Measurements from ENCODE around the gene TMPRSS2. TPM values are rescaled to one million over a fixed set of nuclear protein-coding genes. Genes with fewer than 3 reads are reported as not detected.

The TMPRSS2 gene
- not detected for polyA plus RNA-seq (2013)

GRCh38 chr21:41507521-41508414, at the start of gene TMPRSS2:
Gene TMPRSS2 (minus strand): TSS chr21:41508158. CDS start chr21:41498133, 10,025 bp downstream.
- Histone ChIP-seq H3K36me3 (ENCODE audit: control insufficient read depth in 4 of 4, insufficient read depth in 4 of 4, low read length in 3 of 4) (no peaks in the 10 kb centered on the region), H3K4me1 (ENCODE audit: control extremely low read depth in 1 of 4, control insufficient read depth in 4 of 4, insufficient read depth in 4 of 4, low read length in 3 of 4) (peaks cover 0 to 21% (median 10%) of the 10 kb centered on the region in 4 experiments), H3K27ac (ENCODE audit: insufficient read depth in 1 of 2, low read depth in 1 of 2, low read length in 2 of 2, poor library complexity in 1 of 2, severe bottlenecking in 2 of 2) (no peak within 1 kb of the TSS), H3K4me3 (ENCODE audit: control insufficient read depth in 1 of 7, extremely low read depth in 1 of 7, insufficient read depth in 4 of 7, low read depth in 2 of 7, low read length in 6 of 7) (peak within 1 kb of the TSS in 3 of 7 experiments; percentile 19 to 48 (median 45)), H3K27me3 (replicated peaks in 2 of 5; ENCODE audit: control insufficient read depth in 4 of 5, insufficient read depth in 5 of 5, low read length in 4 of 5) (peaks cover 11 to 92% (median 39%) of the 10 kb centered on the region in 5 experiments), H3K9me3 (ENCODE audit: control extremely low read depth in 1 of 5, control insufficient read depth in 4 of 5, insufficient read depth in 2 of 5, low read depth in 1 of 5, low read length in 4 of 5) (no peaks in the 10 kb centered on the region)
- POLR2A ChIA-PET = no interaction called here
- CTCF ChIA-PET = no interaction called here
- no peak for DNase-seq
- 2% methylated on average over 70 of the region's 85 CpGs for WGBS (ENCODE audit: insufficient coverage)

- POLR2A ChIA-PET = no interaction called here
- Histone ChIP-seq H3K4me3 (ENCODE audit: control insufficient read depth in 1 of 7, extremely low read depth in 1 of 7, insufficient read depth in 4 of 7, low read depth in 2 of 7, low read length in 6 of 7) (no peak overlapping the region), H3K36me3 (ENCODE audit: control insufficient read depth in 4 of 4, insufficient read depth in 4 of 4, low read length in 3 of 4) (no peaks in the 10 kb centered on the region), H3K27me3 (replicated peaks in 2 of 5; ENCODE audit: control insufficient read depth in 4 of 5, insufficient read depth in 5 of 5, low read length in 4 of 5) (peaks cover 0 to 3% (median 2%) of the 10 kb centered on the region in 5 experiments), H3K4me1 (ENCODE audit: control extremely low read depth in 1 of 4, control insufficient read depth in 4 of 4, insufficient read depth in 4 of 4, low read length in 3 of 4) (no peaks in the 10 kb centered on the region), H3K27ac (ENCODE audit: insufficient read depth in 1 of 2, low read depth in 1 of 2, low read length in 2 of 2, poor library complexity in 1 of 2, severe bottlenecking in 2 of 2) (no peak overlapping the region), H3K9me3 (ENCODE audit: control extremely low read depth in 1 of 5, control insufficient read depth in 4 of 5, insufficient read depth in 2 of 5, low read depth in 1 of 5, low read length in 4 of 5) (no peaks in the 10 kb centered on the region)
- CTCF ChIA-PET = no interaction called here
- no peak for DNase-seq
- WGBS (ENCODE audit: insufficient coverage) = no CpG with 5 or more reads among the region's 1 CpG
These were observed 47.1 kb upstream of the TMPRSS2 start for GRCh38 chr21:41555057-41555456.

GRCh38 chr21:41552254-41552653, 44.3 kb upstream of the TMPRSS2 start:
- 98% methylated on average over 5 of the region's 6 CpGs for WGBS (ENCODE audit: insufficient coverage)
- peaks cover 0 to 7% (median 2%) of the 10 kb centered on the region in 5 experiments for H3K27me3 ChIP-seq (replicated peaks in 2 of 5; ENCODE audit: control insufficient read depth in 4 of 5, insufficient read depth in 5 of 5, low read length in 4 of 5)
- H3K4me1 ChIP-seq (ENCODE audit: control extremely low read depth in 1 of 4, control insufficient read depth in 4 of 4, insufficient read depth in 4 of 4, low read length in 3 of 4) = no peaks in the 10 kb centered on the region
- no peak overlapping the region for H3K27ac ChIP-seq (ENCODE audit: insufficient read depth in 1 of 2, low read depth in 1 of 2, low read length in 2 of 2, poor library complexity in 1 of 2, severe bottlenecking in 2 of 2)
- no peaks in the 10 kb centered on the region for H3K36me3 ChIP-seq (ENCODE audit: control insufficient read depth in 4 of 4, insufficient read depth in 4 of 4, low read length in 3 of 4)
- ChIA-PET POLR2A (no interaction called here), CTCF (no interaction called here)
- H3K4me3 ChIP-seq (ENCODE audit: control insufficient read depth in 1 of 7, extremely low read depth in 1 of 7, insufficient read depth in 4 of 7, low read depth in 2 of 7, low read length in 6 of 7) = no peak overlapping the region
- no peaks in the 10 kb centered on the region for H3K9me3 ChIP-seq (ENCODE audit: control extremely low read depth in 1 of 5, control insufficient read depth in 4 of 5, insufficient read depth in 2 of 5, low read depth in 1 of 5, low read length in 4 of 5)
- no peak for DNase-seq

GRCh38 chr21:41548781-41549180, 40.8 kb upstream of the TMPRSS2 start:
- DNase-seq = no peak
- peaks cover 0 to 13% (median 4%) of the 10 kb centered on the region in 5 experiments for H3K27me3 ChIP-seq (replicated peaks in 2 of 5; ENCODE audit: control insufficient read depth in 4 of 5, insufficient read depth in 5 of 5, low read length in 4 of 5)
- H3K9me3 ChIP-seq (ENCODE audit: control extremely low read depth in 1 of 5, control insufficient read depth in 4 of 5, insufficient read depth in 2 of 5, low read depth in 1 of 5, low read length in 4 of 5) = no peaks in the 10 kb centered on the region
- H3K4me1 ChIP-seq (ENCODE audit: control extremely low read depth in 1 of 4, control insufficient read depth in 4 of 4, insufficient read depth in 4 of 4, low read length in 3 of 4) = no peaks in the 10 kb centered on the region
- no peak overlapping the region for H3K27ac ChIP-seq (ENCODE audit: insufficient read depth in 1 of 2, low read depth in 1 of 2, low read length in 2 of 2, poor library complexity in 1 of 2, severe bottlenecking in 2 of 2)
- H3K4me3 ChIP-seq (ENCODE audit: control insufficient read depth in 1 of 7, extremely low read depth in 1 of 7, insufficient read depth in 4 of 7, low read depth in 2 of 7, low read length in 6 of 7) = no peak overlapping the region
- 91% methylated on average over 8 of the region's 8 CpGs for WGBS (ENCODE audit: insufficient coverage)
- ChIA-PET POLR2A (no interaction called here), CTCF (no interaction called here)
- H3K36me3 ChIP-seq (ENCODE audit: control insufficient read depth in 4 of 4, insufficient read depth in 4 of 4, low read length in 3 of 4) = no peaks in the 10 kb centered on the region

GRCh38 chr21:41547111-41547510, 39.2 kb upstream of the TMPRSS2 start:
- POLR2A ChIA-PET = no interaction called here
- CTCF ChIA-PET = no interaction called here
- no peaks in the 10 kb centered on the region for H3K4me1 ChIP-seq (ENCODE audit: control extremely low read depth in 1 of 4, control insufficient read depth in 4 of 4, insufficient read depth in 4 of 4, low read length in 3 of 4)
- DNase-seq = no peak
- no peaks in the 10 kb centered on the region for H3K9me3 ChIP-seq (ENCODE audit: control extremely low read depth in 1 of 5, control insufficient read depth in 4 of 5, insufficient read depth in 2 of 5, low read depth in 1 of 5, low read length in 4 of 5)
- no peaks in the 10 kb centered on the region for H3K36me3 ChIP-seq (ENCODE audit: control insufficient read depth in 4 of 4, insufficient read depth in 4 of 4, low read length in 3 of 4)
- no peak overlapping the region for H3K27ac ChIP-seq (ENCODE audit: insufficient read depth in 1 of 2, low read depth in 1 of 2, low read length in 2 of 2, poor library complexity in 1 of 2, severe bottlenecking in 2 of 2)
- peaks cover 0 to 15% (median 4%) of the 10 kb centered on the region in 5 experiments for H3K27me3 ChIP-seq (replicated peaks in 2 of 5; ENCODE audit: control insufficient read depth in 4 of 5, insufficient read depth in 5 of 5, low read length in 4 of 5)
- H3K4me3 ChIP-seq (ENCODE audit: control insufficient read depth in 1 of 7, extremely low read depth in 1 of 7, insufficient read depth in 4 of 7, low read depth in 2 of 7, low read length in 6 of 7) = no peak overlapping the region
- WGBS (ENCODE audit: insufficient coverage) = 100% methylated on average over 2 of the region's 3 CpGs

- Histone ChIP-seq H3K36me3 (ENCODE audit: control insufficient read depth in 4 of 4, insufficient read depth in 4 of 4, low read length in 3 of 4) (no peaks in the 10 kb centered on the region), H3K9me3 (ENCODE audit: control extremely low read depth in 1 of 5, control insufficient read depth in 4 of 5, insufficient read depth in 2 of 5, low read depth in 1 of 5, low read length in 4 of 5) (no peaks in the 10 kb centered on the region), H3K4me1 (ENCODE audit: control extremely low read depth in 1 of 4, control insufficient read depth in 4 of 4, insufficient read depth in 4 of 4, low read length in 3 of 4) (no peaks in the 10 kb centered on the region), H3K4me3 (ENCODE audit: control insufficient read depth in 1 of 7, extremely low read depth in 1 of 7, insufficient read depth in 4 of 7, low read depth in 2 of 7, low read length in 6 of 7) (no peak overlapping the region), H3K27me3 (replicated peaks in 2 of 5; ENCODE audit: control insufficient read depth in 4 of 5, insufficient read depth in 5 of 5, low read length in 4 of 5) (peaks cover 0 to 15% (median 6%) of the 10 kb centered on the region in 5 experiments), H3K27ac (ENCODE audit: insufficient read depth in 1 of 2, low read depth in 1 of 2, low read length in 2 of 2, poor library complexity in 1 of 2, severe bottlenecking in 2 of 2) (no peak overlapping the region)
- no peak for DNase-seq
- WGBS (ENCODE audit: insufficient coverage) = 59% methylated on average over 3 of the region's 7 CpGs
- POLR2A ChIA-PET = no interaction called here
- CTCF ChIA-PET = no interaction called here
These were observed 37.8 kb upstream of the TMPRSS2 start for GRCh38 chr21:41545500-41546359.

- Histone ChIP-seq H3K27me3 (replicated peaks in 2 of 5; ENCODE audit: control insufficient read depth in 4 of 5, insufficient read depth in 5 of 5, low read length in 4 of 5) (peaks cover 0 to 12% (median 7%) of the 10 kb centered on the region in 5 experiments), H3K27ac (ENCODE audit: insufficient read depth in 1 of 2, low read depth in 1 of 2, low read length in 2 of 2, poor library complexity in 1 of 2, severe bottlenecking in 2 of 2) (no peak overlapping the region), H3K9me3 (ENCODE audit: control extremely low read depth in 1 of 5, control insufficient read depth in 4 of 5, insufficient read depth in 2 of 5, low read depth in 1 of 5, low read length in 4 of 5) (no peaks in the 10 kb centered on the region), H3K4me3 (ENCODE audit: control insufficient read depth in 1 of 7, extremely low read depth in 1 of 7, insufficient read depth in 4 of 7, low read depth in 2 of 7, low read length in 6 of 7) (no peak overlapping the region), H3K36me3 (ENCODE audit: control insufficient read depth in 4 of 4, insufficient read depth in 4 of 4, low read length in 3 of 4) (no peaks in the 10 kb centered on the region), H3K4me1 (ENCODE audit: control extremely low read depth in 1 of 4, control insufficient read depth in 4 of 4, insufficient read depth in 4 of 4, low read length in 3 of 4) (no peaks in the 10 kb centered on the region)
- POLR2A ChIA-PET = no interaction called here
- CTCF ChIA-PET = no interaction called here
- DNase-seq = no peak
- WGBS (ENCODE audit: insufficient coverage) = no CpG with 5 or more reads among the region's 9 CpGs
These were observed 34.8 kb upstream of the TMPRSS2 start for GRCh38 chr21:41542727-41543126.

All from common myeloid progenitor, CD34-positive (primary cell).